Endodermal cell (in vitro differentiated cells): ENCODE data around the gene CAB39. TPM values are rescaled to one million over a fixed set of nuclear protein-coding genes. Genes with fewer than 3 reads are reported as not detected.

Experiments
- DNase-seq: peaks from one replicate; pipeline ENCODE4 v3.0.0-alpha.2; 2017
- H3K27ac ChIP-seq: 2 replicates; pipeline ENCODE4 v1.5.1; 2013; ENCODE audit warnings: mild to moderate bottlenecking, low read depth, low read length, moderate library complexity
- H3K27me3 ChIP-seq: 2 replicates; pipeline ENCODE4 v1.6.1; 2013; ENCODE audit warnings: mild to moderate bottlenecking, low read length, moderate library complexity; ENCODE audit not compliant: insufficient read depth, control insufficient read depth, poor library complexity, severe bottlenecking
- H3K36me3 ChIP-seq: 2 replicates; pipeline ENCODE4 v1.7.0; 2013; ENCODE audit warnings: mild to moderate bottlenecking, low read length, moderate library complexity; ENCODE audit not compliant: control insufficient read depth, insufficient read depth
- H3K4me1 ChIP-seq: one replicate; pipeline ENCODE4 v1.7.0; 2013; ENCODE audit warnings: low read length; ENCODE audit not compliant: control insufficient read depth, insufficient read depth
- H3K4me3 ChIP-seq: 2 replicates; pipeline ENCODE4 v1.5.1; 2013; ENCODE audit warnings: mild to moderate bottlenecking, low read length, moderate library complexity
- H3K9ac ChIP-seq: 2 replicates; pipeline ENCODE4 v1.6.1; 2013; ENCODE audit warnings: mild to moderate bottlenecking, low read length, moderate library complexity; ENCODE audit not compliant: poor library complexity, severe bottlenecking; ENCODE audit errors: extremely low read depth
- H3K9me3 ChIP-seq: 2 replicates; pipeline ENCODE4 v1.6.1; 2013; ENCODE audit warnings: mild to moderate bottlenecking, low read length, moderate library complexity; ENCODE audit not compliant: control insufficient read depth
- H3K27ac Mint-ChIP-seq: 2 replicates; pipeline ENCODE4 v1.8.0; 2020; ENCODE audit warnings: mixed read lengths
- H3K27me3 Mint-ChIP-seq: 2 replicates; pipeline ENCODE4 v1.8.0; 2021; ENCODE audit warnings: mild to moderate bottlenecking, mixed read lengths; ENCODE audit not compliant: insufficient read depth
- H3K36me3 Mint-ChIP-seq: 2 replicates; pipeline ENCODE4 v1.8.0; 2020; ENCODE audit warnings: low read depth, mixed read lengths
- H3K4me1 Mint-ChIP-seq: 2 replicates; pipeline ENCODE4 v1.8.0; 2020; ENCODE audit warnings: mixed read lengths
- H3K4me3 Mint-ChIP-seq: 2 replicates; pipeline ENCODE4 v1.8.0; 2020; ENCODE audit warnings: mild to moderate bottlenecking, moderate library complexity, mixed read lengths
- H3K9me3 Mint-ChIP-seq: 2 replicates; pipeline ENCODE4 v1.8.0; 2020; ENCODE audit warnings: mild to moderate bottlenecking, mixed read lengths
- CTCF ChIP-seq: fragments of 200-600 bp; sonication (generic); conservative IDR thresholded peaks from 2 replicates; pipeline ENCODE4 v1.5.0; 2021; ENCODE audit warnings: antibody characterized with exemption, mild to moderate bottlenecking
- WGBS, 2 experiments: methylation state at CpG; one replicate each; pipeline versions ENCODE4 v1.1.5 to v1.1.7; 2013; ENCODE audit warnings: missing lambda C conversion rate in 2 of 2, mixed read lengths in 1 of 2; ENCODE audit not compliant: insufficient coverage in 1 of 2, insufficient read length in 1 of 2; 5-methylcytosine and 5-hydroxymethylcytosine counted together
- total RNA-seq, 2 donors: library from RNA; stranded (reverse); fragmentation: NEBNext Ultra II Directional in 1 of 2; extraction: Animal tissue kit (Norgen Biotek cat#: 25700) in 1 of 2; gene quantifications; 2 replicates in 1 of 2; 3 replicates in 1 of 2; pipeline ENCODE4 v1.2.1, GENCODE V29; 2021

The CAB39 gene
- total RNA-seq, 2 donors from 2014 or later = 41.4 to 48.4 TPM

- peaks cover 6% of the 10 kb centered on the region for H3K4me1 ChIP-seq
- WGBS, 2 experiments = 93 to 97% methylated on average over 4 to 10 of the region's 10 CpGs
- no peak for TF ChIP-seq CTCF
- no peaks in the 10 kb centered on the region for H3K9me3 ChIP-seq
- H3K4me3 ChIP-seq = no peak overlapping the region
- H3K27ac ChIP-seq = no peak overlapping the region
- H3K27me3 Mint-ChIP-seq = peaks cover 24% of the 10 kb centered on the region
- no peak for DNase-seq
- no peak overlapping the region for H3K4me3 Mint-ChIP-seq
- no peak overlapping the region for H3K27ac Mint-ChIP-seq
- H3K9ac ChIP-seq = no peak overlapping the region
- no peaks in the 10 kb centered on the region for H3K27me3 ChIP-seq
- H3K4me1 Mint-ChIP-seq = peaks cover 15% of the 10 kb centered on the region
- no peaks in the 10 kb centered on the region for H3K9me3 Mint-ChIP-seq
- H3K36me3 ChIP-seq = peaks cover 12% of the 10 kb centered on the region
- peaks cover 8% of the 10 kb centered on the region for H3K36me3 Mint-ChIP-seq
Observed at GRCh38 chr2:230823264-230823964, 110.8 kb downstream of the CAB39 start.

- H3K27me3 Mint-ChIP-seq = peaks cover 30% of the 10 kb centered on the region
- peak; percentile 87 for DNase-seq
- H3K27me3 ChIP-seq = no peaks in the 10 kb centered on the region
- H3K27ac ChIP-seq = no peak overlapping the region
- WGBS, 2 experiments = 3 to 41% methylated on average over 6 to 14 of the region's 14 CpGs
- peaks cover 6% of the 10 kb centered on the region for H3K4me1 ChIP-seq
- no peak overlapping the region for H3K27ac Mint-ChIP-seq
- peak; percentile 82 for TF ChIP-seq CTCF
- no peak overlapping the region for H3K4me3 Mint-ChIP-seq
- peaks cover 15% of the 10 kb centered on the region for H3K4me1 Mint-ChIP-seq
- peaks cover 2% of the 10 kb centered on the region for H3K36me3 ChIP-seq
- no peak overlapping the region for H3K4me3 ChIP-seq
- H3K9ac ChIP-seq = no peak overlapping the region
- peaks cover 2% of the 10 kb centered on the region for H3K36me3 Mint-ChIP-seq
- no peaks in the 10 kb centered on the region for H3K9me3 Mint-ChIP-seq
- H3K9me3 ChIP-seq = no peaks in the 10 kb centered on the region
Observed at GRCh38 chr2:230824406-230824978, 111.8 kb downstream of the CAB39 start.

GRCh38 chr2:230825354-230825753, 112.7 kb downstream of the CAB39 start:
- Histone ChIP-seq H3K4me1 (peaks cover 6% of the 10 kb centered on the region), H3K9me3 (no peaks in the 10 kb centered on the region), H3K4me3 (no peak overlapping the region), H3K9ac (no peak overlapping the region), H3K27ac (no peak overlapping the region), H3K36me3 (no peaks in the 10 kb centered on the region), H3K27me3 (no peaks in the 10 kb centered on the region)
- Mint-ChIP-seq H3K9me3 (peaks cover under 1% of the 10 kb centered on the region), H3K4me3 (no peak overlapping the region), H3K4me1 (peaks cover 14% of the 10 kb centered on the region), H3K27me3 (peaks cover 34% of the 10 kb centered on the region), H3K36me3 (peaks cover 2% of the 10 kb centered on the region), H3K27ac (no peak overlapping the region)
- TF ChIP-seq CTCF = no peak
- WGBS, 2 experiments = 57% methylated on average over 1 of the region's 1 CpG; no CpG with 5 or more reads in 1 of the 2 experiments
- no peak for DNase-seq
